Activated effector memory CD4-positive, alpha-beta T cell treated with anti-CD3 and anti-CD28 coated beads, Interleukin-2, amount 50 U/mL, for 16 hours (primary cell): ENCODE results near the gene KCTD10.

Experiments
- DNase-seq: peaks from one replicate; pipeline ENCODE4 v3.0.0-alpha.2; 2020

KCTD10 gene

GRCh38 chr12:109469517-109469916 is 7.6 kb downstream of the KCTD10 start:
- DNase-seq, result no peak

GRCh38 chr12:109467978-109468676 is 9.0 kb downstream of the KCTD10 start:
- no peak for DNase-seq

GRCh38 chr12:109466821-109467220 is 10.3 kb downstream of the KCTD10 start:
- DNase-seq, result no peak

- DNase-seq, result no peak
Measured at GRCh38 chr12:109466305-109466704, 10.8 kb downstream of the KCTD10 start.

GRCh38 chr12:109464642-109465351 is 12.3 kb downstream of the KCTD10 start:
- DNase-seq, result no peak

- no peak for DNase-seq
Measured at GRCh38 chr12:109463756-109464155, 13.3 kb downstream of the KCTD10 start.

GRCh38 chr12:109462868-109463692 is 14.0 kb downstream of the KCTD10 start:
- DNase-seq, result no peak

GRCh38 chr12:109461846-109462756 is 15.0 kb downstream of the KCTD10 start:
- no peak for DNase-seq

- no peak for DNase-seq
Measured at GRCh38 chr12:109461049-109461845, 15.9 kb downstream of the KCTD10 start.

- DNase-seq, result no peak
Measured at GRCh38 chr12:109460538-109460937, 16.6 kb downstream of the KCTD10 start.

GRCh38 chr12:109459247-109459646 is 17.9 kb downstream of the KCTD10 start:
- no peak for DNase-seq

- DNase-seq, result no peak
Measured at GRCh38 chr12:109458771-109459208, 18.3 kb downstream of the KCTD10 start.

GRCh38 chr12:109458086-109458485 is 19.0 kb downstream of the KCTD10 start:
- DNase-seq, result no peak

GRCh38 chr12:109455706-109456105 is 21.4 kb downstream of the KCTD10 start:
- DNase-seq, result no peak

- DNase-seq, result no peak
Measured at GRCh38 chr12:109452489-109452888, 24.6 kb downstream of the KCTD10 start.

GRCh38 chr12:109451400-109451799 is 25.7 kb downstream of the KCTD10 start:
- DNase-seq, result no peak

- DNase-seq, result no peak
Measured at GRCh38 chr12:109450980-109451379, 26.1 kb downstream of the KCTD10 start.

- DNase-seq, result no peak
Measured at GRCh38 chr12:109449845-109450532, 27.1 kb downstream of the KCTD10 start.

- no peak for DNase-seq
Measured at GRCh38 chr12:109448707-109449390, 28.3 kb downstream of the KCTD10 start.

GRCh38 chr12:109448272-109448671 is 28.8 kb downstream of the KCTD10 start:
- no peak for DNase-seq
